KBM-7 (cell line): Measurements from ENCODE around the gene PKNOX2.

Experiments used
- DNase-seq: peaks from one replicate; pipeline ENCODE4 v3.0.0-alpha.2; 2015
- in situ Hi-C: fragments of 300-500 bp; cut with MboI; formaldehyde crosslinking; loops from 2 replicates; pipeline ENCODE4 v1.14.3; 2020; ENCODE audit warnings: low sequenced_read_pairs, low pct_unique_long_range_greater_than_20kb, mixed read lengths

PKNOX2 gene

DNA sequence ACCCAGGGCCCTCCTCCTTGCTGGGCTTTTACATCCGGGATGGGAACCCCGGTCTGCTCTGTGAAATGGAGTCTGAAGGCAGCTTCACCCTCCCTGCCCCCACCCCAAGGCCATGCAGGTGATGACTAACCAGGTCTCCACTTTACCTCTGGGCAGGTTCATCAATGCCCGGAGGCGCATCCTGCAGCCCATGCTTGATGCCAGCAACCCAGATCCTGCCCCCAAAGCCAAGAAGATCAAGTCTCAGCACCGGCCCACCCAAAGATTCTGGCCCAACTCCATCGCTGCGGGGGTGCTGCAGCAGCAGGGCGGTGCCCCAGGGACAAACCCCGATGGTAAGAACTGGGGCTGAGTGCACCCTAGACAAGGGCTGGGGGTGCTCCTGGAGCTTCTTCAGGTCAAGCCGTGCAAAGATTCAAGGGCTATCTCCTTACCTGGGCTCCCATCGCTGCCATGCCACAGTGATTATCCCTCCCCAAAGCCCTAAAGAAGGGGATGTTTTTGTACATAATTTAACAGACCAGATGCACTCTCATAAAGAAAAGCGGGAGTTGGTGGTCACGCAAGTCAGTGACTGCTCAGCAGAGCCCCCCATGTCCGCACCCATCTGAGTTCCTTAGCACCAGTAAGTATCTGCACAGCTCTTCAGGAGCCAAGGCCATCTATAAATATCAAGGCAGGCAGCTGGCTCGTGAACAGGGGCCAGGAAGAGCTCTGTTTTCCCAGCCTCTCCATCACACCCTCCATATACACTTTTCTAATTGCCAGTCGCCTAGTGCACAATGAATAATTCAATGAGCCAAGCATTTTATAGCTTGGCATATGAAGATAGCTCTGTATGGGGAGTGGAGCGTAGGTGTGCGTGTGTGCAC, 265.5 kb downstream of the PKNOX2 start:
- DNase-seq: no peak
- in situ Hi-C loops: no loop called here

DNA sequence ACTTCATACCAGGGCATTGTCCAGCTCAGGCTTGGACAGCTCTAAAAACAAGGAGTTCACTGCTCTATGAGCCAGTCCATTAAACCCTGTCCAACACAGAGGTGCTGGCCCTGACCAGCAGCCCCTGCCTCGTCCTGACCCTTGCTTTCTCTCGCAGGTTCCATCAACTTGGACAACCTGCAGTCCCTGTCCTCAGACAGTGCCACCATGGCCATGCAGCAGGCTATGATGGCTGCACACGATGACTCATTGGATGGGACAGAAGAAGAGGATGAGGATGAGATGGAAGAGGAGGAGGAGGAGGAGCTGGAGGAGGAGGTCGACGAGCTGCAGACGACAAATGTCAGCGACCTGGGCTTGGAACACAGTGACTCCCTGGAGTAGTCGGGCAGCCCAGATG, 266.5 kb downstream of the PKNOX2 start:
- in situ Hi-C loops: no loop called here

DNA sequence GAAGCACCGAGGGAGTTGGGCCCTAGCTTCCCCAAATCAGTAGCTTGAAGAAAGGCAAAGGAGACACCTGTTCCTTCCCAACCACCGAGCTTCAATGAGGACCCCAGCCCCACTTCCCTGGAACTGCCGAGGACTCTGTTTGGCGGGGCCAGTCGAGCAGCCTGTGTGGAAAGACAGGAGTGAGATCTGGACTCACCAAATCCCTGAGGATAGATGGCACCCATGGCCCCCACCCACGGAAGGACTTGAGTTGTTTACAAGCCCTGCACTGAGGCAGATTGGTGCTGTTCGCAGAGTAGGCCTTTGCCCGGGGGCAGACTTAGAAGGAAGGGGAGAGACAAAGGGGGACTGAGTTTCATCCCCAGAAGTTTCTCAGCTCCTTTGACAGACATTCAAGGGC, 266.9 kb downstream of the PKNOX2 start:
- in situ Hi-C loops: no loop called here

More for the DNA sequence above, 266.5 kb downstream of the PKNOX2 start:
- no peak for DNase-seq

DNA sequence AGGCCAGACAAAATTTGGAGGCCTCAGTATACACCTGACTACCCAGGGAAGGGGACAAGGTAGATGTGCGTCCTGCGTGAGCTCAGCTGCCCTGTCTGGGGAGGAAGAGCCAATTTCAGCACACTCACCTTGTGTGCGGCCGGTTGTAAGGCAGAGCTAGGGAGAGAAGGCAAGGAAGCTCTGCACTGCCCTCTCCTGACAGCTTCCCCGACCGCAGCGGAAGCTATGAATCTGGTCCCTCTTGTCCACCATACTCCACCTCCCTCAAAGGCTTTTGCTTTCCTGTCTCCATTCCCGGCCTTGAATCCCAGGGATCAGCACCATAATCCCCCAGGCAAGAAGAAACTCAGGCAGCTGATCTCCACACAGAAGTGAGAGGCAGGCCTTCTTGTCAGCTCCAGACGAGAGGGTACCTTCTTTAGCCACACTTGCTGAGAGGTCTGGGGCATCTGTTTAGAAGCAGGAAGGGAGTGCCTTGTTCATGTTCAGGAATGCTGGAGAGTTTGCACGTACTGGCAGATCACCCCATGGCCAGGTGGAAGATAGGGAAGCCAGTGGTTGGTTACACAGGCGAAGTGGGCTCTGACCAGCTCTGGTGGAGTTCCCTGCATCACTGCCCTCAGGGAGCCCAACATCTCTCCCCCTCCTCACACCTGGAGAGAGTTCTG, 269.0 kb downstream of the PKNOX2 start:
- in situ Hi-C loops: no loop called here
- DNase-seq: peak; percentile 68

More for the DNA sequence above, 266.9 kb downstream of the PKNOX2 start:
- DNase-seq: no peak

DNA sequence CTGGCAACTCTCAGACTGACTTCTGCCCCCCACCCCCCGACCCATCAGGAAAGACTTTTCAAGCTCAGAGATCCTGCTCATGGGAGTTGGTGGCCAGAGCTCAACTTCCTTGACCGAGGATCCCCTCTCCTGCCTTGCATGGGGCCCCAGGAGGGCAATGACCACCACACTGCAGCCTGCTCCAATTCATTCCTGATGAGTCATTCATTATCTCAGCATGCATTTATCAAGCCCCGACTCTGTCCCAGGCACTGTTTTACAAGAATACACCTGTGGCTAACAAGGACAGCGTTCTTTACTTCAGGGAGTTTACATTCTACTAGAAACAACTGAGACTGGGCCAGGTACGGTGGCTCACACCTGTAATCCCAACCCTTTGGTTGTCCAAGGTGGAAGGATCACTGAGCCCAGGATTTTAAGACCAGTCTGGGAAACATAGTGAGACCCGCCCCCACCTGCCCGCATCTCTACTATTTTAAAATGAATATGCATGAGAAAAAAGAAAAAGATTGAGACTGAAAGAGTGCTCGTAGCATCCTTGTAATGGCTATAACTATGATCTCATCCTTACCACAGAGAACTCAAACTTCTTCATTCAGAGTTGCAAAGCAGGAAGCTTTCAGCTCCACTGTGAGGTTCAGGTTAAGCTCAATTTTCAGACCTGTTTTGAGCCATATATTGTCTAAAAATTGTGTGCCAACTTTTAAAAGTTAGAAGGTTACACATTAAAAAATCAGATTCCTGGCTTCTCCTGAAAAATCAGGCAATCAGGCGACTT, 271.1 kb downstream of the PKNOX2 start:
- in situ Hi-C loops: no loop called here
- DNase-seq: no peak

DNA sequence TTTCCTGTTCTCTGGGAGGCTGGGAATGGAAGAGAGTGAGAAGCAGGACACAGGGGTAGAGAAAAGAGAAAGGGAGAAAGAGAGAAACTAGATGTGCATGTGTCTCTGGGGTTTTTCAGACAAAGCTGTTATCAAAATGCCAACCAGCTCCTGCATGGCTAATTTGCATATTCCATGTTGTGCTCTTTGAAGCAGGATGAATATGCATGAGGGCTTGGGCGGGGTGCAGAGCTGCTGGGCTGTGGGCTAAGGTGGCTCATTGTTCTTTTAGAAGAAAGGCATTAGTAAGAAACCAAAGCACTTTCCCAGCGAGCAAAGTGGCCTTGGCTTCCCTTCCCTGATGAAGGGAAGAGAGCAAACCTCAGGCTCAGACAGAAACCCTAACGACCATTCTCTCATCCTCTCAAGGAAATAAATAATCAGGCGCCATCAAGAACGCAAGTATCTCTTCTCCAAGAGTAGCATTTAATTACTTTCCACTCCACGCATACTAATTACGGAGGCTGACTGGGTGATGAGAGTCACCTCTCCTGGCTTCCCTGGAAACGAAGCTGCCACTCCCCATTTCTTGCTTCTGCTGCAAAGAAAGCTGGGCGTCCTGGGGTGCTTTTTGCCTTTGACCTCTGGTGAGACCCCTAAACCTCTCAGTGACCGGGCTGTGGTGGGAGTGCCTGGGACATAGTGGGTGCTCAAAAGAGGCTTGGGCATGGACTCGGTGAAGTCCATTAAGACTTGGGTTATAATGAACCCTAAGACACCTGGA, 277.3 kb downstream of the PKNOX2 start:
- in situ Hi-C loops: no loop called here
- DNase-seq: no peak

DNA sequence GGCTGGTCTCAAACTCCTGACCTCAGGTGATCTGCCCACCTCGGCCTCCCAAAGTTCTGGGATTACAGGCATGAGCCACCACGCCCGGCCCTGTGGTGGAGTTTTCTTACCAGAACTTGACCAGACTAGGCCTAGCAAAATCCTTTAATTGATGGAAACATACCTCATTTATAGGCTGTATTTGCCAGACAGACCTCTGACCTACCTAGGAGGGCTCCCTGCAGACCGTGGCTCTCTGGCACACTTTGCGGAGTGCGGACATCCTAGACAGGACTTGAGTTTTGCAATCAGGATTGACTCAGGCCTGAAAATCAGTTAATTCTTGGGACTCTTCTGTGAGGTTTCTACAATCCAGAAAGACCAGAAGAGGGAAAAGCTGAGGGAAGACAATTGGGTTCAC, 278.4 kb downstream of the PKNOX2 start:
- in situ Hi-C loops: no loop called here

DNA sequence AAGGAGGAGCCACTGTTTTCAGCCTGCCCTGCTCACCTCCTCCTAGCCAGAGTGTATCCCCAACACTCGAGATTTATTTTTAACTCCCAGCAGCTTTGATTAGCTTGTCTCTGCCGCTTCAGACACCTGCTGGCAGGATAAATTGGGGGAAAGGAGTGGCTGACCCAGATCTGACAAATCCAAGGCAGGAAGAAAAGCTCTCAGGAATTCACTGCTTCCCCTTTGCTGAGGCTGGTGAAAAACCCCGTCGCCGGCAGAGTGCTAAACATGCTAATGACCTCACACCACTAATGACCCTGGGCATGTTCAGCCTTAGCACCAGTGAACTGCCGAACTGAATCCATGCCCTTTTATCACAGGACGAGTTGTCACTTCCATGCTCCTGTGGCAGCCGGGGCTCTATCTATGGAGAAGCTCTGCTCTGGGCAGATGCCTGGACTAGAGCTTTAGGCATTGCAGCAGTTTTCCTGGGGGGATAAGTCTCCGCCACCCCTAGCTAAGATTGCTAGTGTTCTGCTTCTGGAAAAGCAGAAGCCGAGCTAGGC, 279.3 kb downstream of the PKNOX2 start:
- DNase-seq: no peak

More for the DNA sequence above, 278.4 kb downstream of the PKNOX2 start:
- DNase-seq: no peak

DNA sequence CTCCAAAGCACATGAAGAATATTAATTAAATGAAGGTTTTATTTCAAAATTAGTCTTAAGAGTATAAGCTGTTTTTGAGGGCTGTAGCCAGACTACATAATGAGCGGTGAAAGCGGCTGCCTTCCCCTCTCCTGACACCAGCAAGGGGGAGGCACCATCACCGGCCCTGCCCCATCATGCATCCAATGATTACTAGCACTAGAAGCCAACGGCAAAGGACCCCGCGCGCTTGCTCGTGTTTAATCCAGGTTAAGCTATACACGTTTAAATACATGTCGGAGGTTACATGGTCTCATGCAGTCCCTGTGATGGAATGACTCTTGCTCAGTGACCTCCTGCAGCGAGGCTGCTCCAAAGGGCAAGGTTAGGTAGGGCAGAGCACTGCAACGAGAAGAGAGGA, 281.2 kb downstream of the PKNOX2 start:
- no peak for DNase-seq
- in situ Hi-C loops: no loop called here

More for the DNA sequence above, 279.3 kb downstream of the PKNOX2 start:
- in situ Hi-C loops: no loop called here

DNA sequence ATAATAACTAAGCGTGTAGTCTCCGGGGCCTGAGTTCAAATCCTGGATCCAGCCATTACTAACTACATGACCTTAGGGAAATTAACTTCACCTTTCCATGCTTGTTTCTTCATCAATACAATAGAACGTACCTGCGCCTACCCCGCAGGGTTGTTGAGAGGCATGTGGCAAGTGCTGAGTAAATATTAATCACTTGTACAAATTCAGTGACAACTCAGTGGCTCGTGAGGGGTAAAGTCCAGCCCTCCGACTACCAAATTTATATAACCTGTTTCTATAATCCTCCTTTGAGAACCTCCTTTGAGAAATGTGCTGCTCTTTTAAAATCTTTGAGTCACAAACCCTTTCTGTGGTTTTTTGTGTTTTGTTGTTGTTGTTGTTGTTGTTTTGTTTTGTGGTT, 281.7 kb downstream of the PKNOX2 start:
- DNase-seq: no peak
- in situ Hi-C loops: no loop called here

DNA sequence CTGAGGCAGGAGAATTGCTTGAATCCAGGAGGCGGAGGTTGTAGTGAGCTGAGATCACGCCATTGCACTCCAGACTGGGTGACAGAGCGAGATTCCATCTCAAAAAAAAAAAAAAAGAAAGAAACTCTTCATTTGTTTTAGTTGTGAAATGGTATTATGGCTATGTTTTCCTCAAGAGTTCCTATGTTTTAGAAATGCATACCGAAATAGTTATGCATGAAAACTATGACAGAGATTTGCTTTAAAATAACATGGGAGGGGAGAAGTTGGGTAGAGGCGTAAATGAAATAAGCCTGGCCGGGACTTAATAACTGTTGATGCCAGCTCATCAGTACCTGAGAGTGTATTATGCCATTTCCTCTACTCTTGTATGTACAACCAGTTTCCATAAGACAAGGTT, 283.2 kb downstream of the PKNOX2 start:
- in situ Hi-C loops: no loop called here
- no peak for DNase-seq

DNA sequence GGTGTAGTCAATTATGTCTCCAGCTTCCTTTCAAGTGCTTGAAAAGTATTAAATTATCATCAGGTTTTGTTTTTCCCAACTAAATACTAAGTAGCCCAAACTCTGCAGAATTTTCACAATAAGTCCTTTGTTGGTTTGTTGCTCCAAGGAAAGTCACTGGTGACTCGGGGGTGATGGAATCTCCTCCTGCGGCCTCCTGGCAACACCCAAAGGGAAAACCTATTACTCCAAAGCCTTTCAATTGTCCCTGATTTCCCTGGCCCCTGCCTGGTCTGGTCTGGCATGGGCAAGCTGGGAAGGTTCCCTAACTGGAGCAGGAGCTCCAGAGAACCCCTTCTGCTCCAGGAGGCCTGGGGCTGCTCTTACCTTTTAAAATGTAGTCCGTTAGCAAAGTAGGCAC, 283.6 kb downstream of the PKNOX2 start:
- no peak for DNase-seq
- in situ Hi-C loops: no loop called here

DNA sequence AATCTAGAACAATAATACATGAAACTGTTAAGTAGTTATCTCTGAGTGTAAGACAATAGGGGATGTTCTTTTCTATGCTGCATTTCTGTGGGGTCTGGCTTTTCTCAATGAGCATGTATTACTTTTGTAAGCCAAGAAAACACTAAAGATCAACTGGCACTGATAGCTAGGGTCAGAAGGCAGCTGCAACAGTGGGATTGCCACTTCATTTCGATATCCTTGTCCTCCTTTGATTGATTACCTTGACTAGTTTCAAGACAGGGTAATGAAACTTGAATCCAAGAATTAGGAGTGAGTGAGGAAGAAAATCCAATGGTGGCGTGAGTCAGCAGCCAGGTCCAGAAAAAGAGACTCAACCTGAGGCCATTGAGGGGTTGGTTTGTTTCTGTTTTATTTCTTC, 285.0 kb downstream of the PKNOX2 start:
- no peak for DNase-seq
- in situ Hi-C loops: no loop called here

DNA sequence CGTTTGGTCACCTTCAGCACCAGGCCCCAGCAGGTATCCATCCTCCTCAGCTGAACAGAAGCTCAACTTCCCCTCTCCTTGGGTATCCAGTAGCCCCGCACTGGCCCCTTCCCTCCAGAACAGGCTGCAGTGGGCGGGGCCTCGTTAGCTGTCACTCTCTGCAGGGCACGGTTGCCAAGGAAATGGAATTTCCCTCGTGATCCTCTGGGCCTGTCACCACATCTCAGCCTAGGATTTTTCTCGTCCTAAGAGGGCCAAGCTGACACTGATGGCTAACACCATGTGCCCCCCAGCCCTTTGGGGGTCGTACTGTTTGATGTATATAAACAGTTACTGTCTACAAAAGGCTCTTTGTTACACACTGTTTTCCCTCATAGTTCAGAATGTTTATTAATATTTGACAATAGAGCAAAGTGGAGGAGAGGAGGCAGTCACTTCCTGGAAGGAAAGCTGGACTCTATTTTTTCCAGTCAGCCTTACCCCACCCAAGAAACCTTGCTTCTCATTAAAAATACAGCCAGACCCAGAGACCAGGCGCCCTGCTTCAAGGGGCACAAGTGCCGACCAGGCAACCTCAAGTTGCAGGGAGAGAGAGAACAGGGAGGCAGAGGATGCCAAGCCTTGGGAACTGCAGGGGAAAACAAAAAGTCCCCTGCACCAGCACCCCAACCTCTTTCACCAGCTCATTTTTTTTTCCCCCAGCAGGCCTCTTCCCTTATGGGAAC, 287.0 kb downstream of the PKNOX2 start:
- in situ Hi-C loops: no loop called here
- peak; percentile 32 for DNase-seq

DNA sequence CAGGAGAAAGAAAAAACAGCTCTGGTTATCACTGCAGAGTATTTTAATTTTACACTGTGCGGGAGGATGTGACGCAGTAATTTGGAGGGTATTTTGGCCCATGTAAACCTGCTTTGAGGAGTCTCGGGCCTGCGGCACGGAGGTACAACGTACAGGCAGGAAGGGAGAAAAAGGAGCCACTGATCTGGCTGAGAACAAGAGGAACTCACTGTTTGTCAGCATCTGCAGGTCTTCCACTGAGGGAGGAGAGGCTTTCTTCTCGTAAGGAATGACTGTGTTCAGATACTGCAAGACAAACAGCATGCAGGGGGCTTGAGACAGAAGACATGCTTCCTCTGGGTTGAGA, 287.5 kb downstream of the PKNOX2 start:
- in situ Hi-C loops: no loop called here
- DNase-seq: no peak

DNA sequence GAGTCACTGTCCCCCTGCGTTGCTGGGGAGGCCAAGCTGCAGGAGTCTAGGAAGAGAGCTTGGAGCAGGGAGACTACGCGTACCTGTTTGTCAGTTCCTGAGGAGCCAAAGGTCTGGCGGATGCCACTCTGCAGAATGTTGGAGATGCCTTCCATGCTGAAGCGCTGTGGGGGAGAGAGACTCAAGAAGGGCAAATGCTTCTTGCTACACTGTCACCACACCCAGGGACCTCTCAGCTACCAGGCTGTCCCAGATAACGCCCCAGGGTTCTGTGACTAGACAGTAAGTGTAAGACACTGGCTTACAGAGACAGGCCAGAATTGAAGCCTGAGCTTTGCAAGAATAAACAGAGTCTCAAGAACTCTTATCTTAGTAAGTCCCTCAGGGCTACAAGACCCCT, 289.5 kb downstream of the PKNOX2 start:
- in situ Hi-C loops: no loop called here
- DNase-seq: no peak

DNA sequence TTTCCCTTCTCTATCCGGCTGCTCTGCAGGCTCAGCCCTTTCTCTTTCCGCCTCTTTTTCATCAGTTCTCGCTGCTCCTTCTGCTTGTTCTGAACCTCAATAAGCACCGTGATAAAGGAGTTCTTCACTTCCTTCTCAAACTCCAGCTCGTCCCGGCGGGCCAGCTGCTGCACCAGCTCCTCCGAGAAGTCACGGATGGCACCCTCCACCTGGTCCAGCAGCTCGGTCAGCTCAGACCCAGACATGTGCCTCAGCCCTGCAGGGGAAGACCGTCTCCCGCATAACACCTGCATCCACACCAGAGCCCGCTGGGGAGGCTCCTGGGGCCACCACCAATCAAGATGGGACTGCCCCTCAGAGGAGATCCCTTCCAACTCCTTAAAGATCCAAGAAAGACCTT, 291.3 kb downstream of the PKNOX2 start:
- in situ Hi-C loops: no loop called here
- no peak for DNase-seq

DNA sequence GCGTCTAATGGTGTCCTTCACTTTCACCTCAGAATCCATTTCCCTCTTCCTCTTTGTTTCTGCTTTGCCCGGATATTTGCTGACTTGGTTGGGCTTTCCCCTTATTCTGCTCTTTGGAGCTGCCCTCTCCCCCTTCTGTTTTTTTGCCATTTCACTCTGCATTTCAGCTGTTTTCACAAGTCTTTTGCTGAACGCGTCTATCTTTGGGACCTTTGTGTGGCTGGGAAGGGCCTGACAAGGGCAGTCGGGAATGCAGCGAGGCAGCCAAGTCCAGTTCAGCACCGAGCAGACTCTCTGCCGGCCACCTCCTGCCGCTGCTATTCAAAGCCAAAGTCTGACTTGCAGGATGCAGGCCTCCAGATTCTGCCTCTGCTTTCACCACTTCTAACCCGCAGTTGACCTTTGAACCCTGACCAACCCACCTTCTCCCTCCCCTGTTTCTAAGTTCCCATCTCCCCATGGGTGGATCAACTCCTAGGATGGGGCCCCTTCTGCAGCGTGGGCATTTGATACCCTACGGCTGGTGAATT, 293.3 kb downstream of the PKNOX2 start:
- no peak for DNase-seq
- in situ Hi-C loops: no loop called here
